WERI-Rb-1 (cell line): Measurements from ENCODE around the gene DYSF.

Experiments
- DNase-seq: peaks from one replicate; pipeline ENCODE4 v3.0.0-alpha.2; 2020
- H3K27ac ChIP-seq: fragments of 250-450 bp; sonication (Bioruptor Pico); 2 replicates; pipeline ENCODE4 v1.5.1; 2020; ENCODE audit warnings: mild to moderate bottlenecking, moderate library complexity
- H3K27me3 ChIP-seq: fragments of 250-450 bp; sonication (Bioruptor Pico); 2 replicates; pipeline ENCODE4 v1.5.1; 2021; ENCODE audit warnings: mild to moderate bottlenecking, low read depth, moderate library complexity; ENCODE audit not compliant: insufficient read depth, severe bottlenecking
- H3K36me3 ChIP-seq: fragments of 250-450 bp; sonication (Bioruptor Pico); 2 replicates; pipeline ENCODE4 v1.5.1; 2020; ENCODE audit warnings: mild to moderate bottlenecking, moderate library complexity
- H3K4me3 ChIP-seq: 2 replicates; pipeline ENCODE4 v1.5.1; 2011; ENCODE audit warnings: low read depth, mild to moderate bottlenecking, control low read depth, low read length
- H3K9me3 ChIP-seq: fragments of 250-450 bp; sonication (Bioruptor Pico); 2 replicates; pipeline ENCODE4 v1.5.1; 2021; ENCODE audit warnings: mild to moderate bottlenecking, moderate library complexity; ENCODE audit not compliant: severe bottlenecking
- CTCF ChIP-seq: IDR thresholded peaks from 2 replicates; pipeline ENCODE4 v1.5.1; 2011; ENCODE audit warnings: low read depth, mild to moderate bottlenecking, control low read depth, inconsistent platforms, low read length

The DYSF gene

GRCh38 chr2:71629771-71630453 lies 176.6 kb downstream of the DYSF start:
- no peaks in the 10 kb centered on the region for H3K36me3 ChIP-seq
- H3K27ac ChIP-seq = no peak overlapping the region
- no peak for TF ChIP-seq CTCF
- DNase-seq = no peak
- no peaks in the 10 kb centered on the region for H3K9me3 ChIP-seq
- H3K4me3 ChIP-seq = no peak overlapping the region
- no peaks in the 10 kb centered on the region for H3K27me3 ChIP-seq

GRCh38 chr2:71630454-71631328 lies 177.3 kb downstream of the DYSF start:
- no peak overlapping the region for H3K27ac ChIP-seq
- H3K4me3 ChIP-seq = no peak overlapping the region

GRCh38 chr2:71631411-71631931 lies 178.1 kb downstream of the DYSF start:
- no peak for TF ChIP-seq CTCF
- H3K27me3 ChIP-seq = no peaks in the 10 kb centered on the region
- no peaks in the 10 kb centered on the region for H3K9me3 ChIP-seq
- no peaks in the 10 kb centered on the region for H3K36me3 ChIP-seq
- no peak for DNase-seq
- no peak overlapping the region for H3K27ac ChIP-seq
- H3K4me3 ChIP-seq = no peak overlapping the region

More at GRCh38 chr2:71630454-71631328, 177.3 kb downstream of the DYSF start:
- no peak for DNase-seq
- Histone ChIP-seq H3K9me3 (no peaks in the 10 kb centered on the region), H3K36me3 (no peaks in the 10 kb centered on the region), H3K27me3 (no peaks in the 10 kb centered on the region)
- TF ChIP-seq CTCF = no peak

- TF ChIP-seq CTCF = no peak
- Histone ChIP-seq H3K27me3 (no peaks in the 10 kb centered on the region), H3K4me3 (no peak overlapping the region), H3K27ac (no peak overlapping the region), H3K36me3 (no peaks in the 10 kb centered on the region), H3K9me3 (no peaks in the 10 kb centered on the region)
- DNase-seq = no peak
Observed at GRCh38 chr2:71633086-71633485, 179.7 kb downstream of the DYSF start.

- Histone ChIP-seq H3K27me3 (no peaks in the 10 kb centered on the region), H3K36me3 (no peaks in the 10 kb centered on the region), H3K27ac (no peak overlapping the region), H3K4me3 (no peak overlapping the region), H3K9me3 (no peaks in the 10 kb centered on the region)
- DNase-seq = no peak
- TF ChIP-seq CTCF = no peak
Observed at GRCh38 chr2:71634567-71634966, 181.2 kb downstream of the DYSF start.
